ENCODE measurements around the gene ARHGAP12. TPM values are rescaled to one million over a fixed set of nuclear protein-coding genes. Genes with fewer than 3 reads are reported as not detected.

The ARHGAP12 gene
- polyA plus RNA-seq, 5 donors = 26.3 to 45.5 (median 39.8) TPM

Other genes with a start within 250 kb of the ARHGAP12 start
- gene KIF5B, start 127.6 kb upstream of the ARHGAP12 start, polyA plus RNA-seq (ENCODE audit: insufficient read depth in 1 of 5, insufficient read length in 5 of 5, low replicate concordance in 1 of 5) = 100 to 1,000 TPM; 100 to 165 (median 156) TPM